Neural progenitor cell (in vitro differentiated cells): ENCODE data around the gene SKI. TPM values are rescaled to one million over a fixed set of nuclear protein-coding genes. Genes with fewer than 3 reads are reported as not detected.
A peak's percentile ranks its signal among the peaks of the same experiment; 100 is the strongest.

Source experiments
- DNase-seq: peaks from one replicate; pipeline ENCODE4 v3.0.0-alpha.2; 2016; ENCODE audit warnings: low spot score
- H2AFZ ChIP-seq: fragments of 200-600 bp; sonication (generic); replicated peaks from 2 replicates; pipeline ENCODE4 v1.6.1; 2016; ENCODE audit warnings: antibody characterized with exemption
- H3F3A ChIP-seq: fragments of 200-600 bp; sonication (generic); 2 replicates; pipeline ENCODE4 v1.6.1; 2016; ENCODE audit warnings: antibody characterized with exemption, low read depth
- H3K27ac ChIP-seq: fragments of 200-600 bp; sonication (generic); 2 replicates; pipeline ENCODE4 v1.5.1; 2016; ENCODE audit warnings: mild to moderate bottlenecking
- H3K27me3 ChIP-seq: fragments of 200-600 bp; sonication (generic); 2 replicates; pipeline ENCODE4 v1.6.1; 2016; ENCODE audit warnings: mild to moderate bottlenecking, moderate library complexity
- H3K36me3 ChIP-seq: fragments of 200-600 bp; sonication (generic); 2 replicates; pipeline ENCODE4 v1.5.1; 2016
- H3K4me1 ChIP-seq: fragments of 200-600 bp; sonication (generic); 2 replicates; pipeline ENCODE4 v1.6.1; 2016; ENCODE audit warnings: mixed run types
- H3K4me2 ChIP-seq: fragments of 200-600 bp; sonication (generic); 2 replicates; pipeline ENCODE4 v1.6.1; 2016
- H3K4me3 ChIP-seq: fragments of 200-600 bp; sonication (generic); 2 replicates; pipeline ENCODE4 v1.5.1; 2016
- H3K79me2 ChIP-seq: fragments of 200-600 bp; sonication (generic); 2 replicates; pipeline ENCODE4 v1.6.1; 2016; ENCODE audit warnings: low read depth
- H3K9ac ChIP-seq: fragments of 200-600 bp; sonication (generic); 2 replicates; pipeline ENCODE4 v1.6.1; 2016
- H3K9me3 ChIP-seq: fragments of 200-600 bp; sonication (generic); 2 replicates; pipeline ENCODE4 v1.5.1; 2016; ENCODE audit warnings: low read depth
- H4K20me1 ChIP-seq: fragments of 200-600 bp; sonication (generic); 2 replicates; pipeline ENCODE4 v1.6.1; 2016; ENCODE audit warnings: low read depth
- H3K27ac Mint-ChIP-seq: 3 replicates; pipeline ENCODE4 v1.8.0; 2021; ENCODE audit warnings: mixed read lengths
- H3K27me3 Mint-ChIP-seq: 2 replicates; pipeline ENCODE4 v1.8.0; 2022; ENCODE audit warnings: low read depth, mild to moderate bottlenecking, inconsistent platforms, moderate library complexity, mixed read lengths; ENCODE audit not compliant: insufficient read depth
- H3K36me3 Mint-ChIP-seq: 3 replicates; pipeline ENCODE4 v1.8.0; 2021; ENCODE audit warnings: mixed read lengths
- H3K4me1 Mint-ChIP-seq: 3 replicates; pipeline ENCODE4 v1.8.0; 2021; ENCODE audit warnings: mixed read lengths
- H3K4me3 Mint-ChIP-seq: 3 replicates; pipeline ENCODE4 v1.8.0; 2021; ENCODE audit warnings: mild to moderate bottlenecking, moderate library complexity, mixed read lengths
- H3K9me3 Mint-ChIP-seq: 3 replicates; pipeline ENCODE4 v1.8.0; 2020; ENCODE audit warnings: mixed read lengths
- EZH2 ChIP-seq: fragments of 200-600 bp; sonication (generic); IDR thresholded peaks from 2 replicates; pipeline ENCODE4 v1.6.1; 2017; ENCODE audit warnings: antibody characterized with exemption, mild to moderate bottlenecking, moderate library complexity
- EZH2phosphoT487 ChIP-seq: fragments of 200-600 bp; sonication (generic); IDR thresholded peaks from 2 replicates; pipeline ENCODE4 v1.6.1; 2017; ENCODE audit warnings: antibody characterized with exemption
- total RNA-seq: library from RNA; depleted of rRNA; stranded (reverse); fragments of >200 nt; gene quantifications from 2 replicates; pipeline ENCODE4 v1.2.3, GENCODE V29; 2015; ENCODE audit warnings: low replicate concordance
- TF ChIP-seq, protein P1 (sequence below): fragments of 200-600 bp; sonication (generic); IDR thresholded peaks from 2 replicates; pipeline ENCODE4 v1.5.1; 2017; ENCODE audit warnings: antibody characterized with exemption, mild to moderate bottlenecking

Gene SKI
- 7.4 and 15.7 TPM in 2 replicates for total RNA-seq

DNA sequence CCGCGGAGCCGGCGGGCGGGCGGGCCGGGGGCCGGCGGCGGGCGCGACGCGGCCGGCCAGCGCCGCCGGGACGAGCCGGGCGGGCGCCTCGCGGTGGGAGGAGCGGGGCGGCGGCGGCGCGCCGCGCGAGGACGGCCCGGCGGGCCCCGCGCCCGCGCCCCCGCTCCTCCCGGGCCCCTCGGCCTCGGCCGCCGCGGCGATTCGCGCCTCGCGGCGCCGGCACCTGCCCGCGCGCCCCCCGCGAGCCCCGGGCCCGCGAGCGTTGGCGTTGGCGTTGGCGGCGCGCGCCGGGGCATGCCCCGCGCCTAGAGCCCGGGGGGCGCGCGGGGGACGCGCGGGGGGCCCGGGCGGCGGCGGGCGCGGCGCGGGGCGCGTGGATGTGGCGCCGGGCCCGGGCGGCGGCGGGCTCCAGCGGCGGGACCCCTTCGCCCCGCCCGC lies at the start of gene SKI:
SKI (plus strand) TSS at position 163 of the 438 bp plus-strand sequence. CDS start 448 bp downstream, outside the sequence.
- H2AFZ ChIP-seq, result peak within 1 kb of the TSS; percentile 98

DNA sequence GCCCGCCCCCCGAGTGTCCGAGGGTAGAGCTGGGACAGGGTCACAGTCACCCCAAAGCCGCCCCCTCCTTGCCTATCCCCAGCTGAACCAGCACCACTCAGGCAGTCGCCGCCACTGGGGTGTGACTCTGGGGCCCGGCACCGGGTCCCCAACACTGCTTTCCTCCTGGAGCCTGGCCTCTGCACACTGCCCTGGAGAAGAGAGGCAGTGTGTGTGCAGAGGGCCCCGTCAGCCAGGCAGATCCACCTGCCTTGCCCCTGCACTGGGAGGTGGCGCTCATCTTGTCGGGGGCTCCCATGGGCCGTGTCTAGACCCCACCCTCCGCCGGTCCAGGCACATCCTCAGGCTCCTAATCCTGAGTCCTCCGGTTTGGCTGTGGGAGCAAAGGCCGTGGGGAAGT lies 49.2 kb upstream of the SKI start:
- DNase-seq, result no peak
- Histone ChIP-seq H3K9ac (no peak overlapping the region), H3K27me3 (no peaks in the 10 kb centered on the region), H2AFZ (no peak overlapping the region), H3K36me3 (no peaks in the 10 kb centered on the region), H4K20me1 (no peaks in the 10 kb centered on the region), H3K27ac (no peak overlapping the region), H3K79me2 (no peaks in the 10 kb centered on the region), H3K4me2 (no peak overlapping the region), H3F3A (no peaks in the 10 kb centered on the region), H3K9me3 (no peaks in the 10 kb centered on the region), H3K4me3 (no peak overlapping the region), H3K4me1 (no peaks in the 10 kb centered on the region)
- no peaks in the 10 kb centered on the region for H3K9me3 Mint-ChIP-seq
- TF ChIP-seq EZH2 (no peak), EZH2phosphoT487 (no peak)
- TF ChIP-seq, protein P1, sequence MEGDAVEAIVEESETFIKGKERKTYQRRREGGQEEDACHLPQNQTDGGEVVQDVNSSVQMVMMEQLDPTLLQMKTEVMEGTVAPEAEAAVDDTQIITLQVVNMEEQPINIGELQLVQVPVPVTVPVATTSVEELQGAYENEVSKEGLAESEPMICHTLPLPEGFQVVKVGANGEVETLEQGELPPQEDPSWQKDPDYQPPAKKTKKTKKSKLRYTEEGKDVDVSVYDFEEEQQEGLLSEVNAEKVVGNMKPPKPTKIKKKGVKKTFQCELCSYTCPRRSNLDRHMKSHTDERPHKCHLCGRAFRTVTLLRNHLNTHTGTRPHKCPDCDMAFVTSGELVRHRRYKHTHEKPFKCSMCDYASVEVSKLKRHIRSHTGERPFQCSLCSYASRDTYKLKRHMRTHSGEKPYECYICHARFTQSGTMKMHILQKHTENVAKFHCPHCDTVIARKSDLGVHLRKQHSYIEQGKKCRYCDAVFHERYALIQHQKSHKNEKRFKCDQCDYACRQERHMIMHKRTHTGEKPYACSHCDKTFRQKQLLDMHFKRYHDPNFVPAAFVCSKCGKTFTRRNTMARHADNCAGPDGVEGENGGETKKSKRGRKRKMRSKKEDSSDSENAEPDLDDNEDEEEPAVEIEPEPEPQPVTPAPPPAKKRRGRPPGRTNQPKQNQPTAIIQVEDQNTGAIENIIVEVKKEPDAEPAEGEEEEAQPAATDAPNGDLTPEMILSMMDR, result no peak
- peaks cover 10% of the 10 kb centered on the region for H3K4me1 Mint-ChIP-seq
- H3K36me3 Mint-ChIP-seq, result peaks cover 3% of the 10 kb centered on the region
- H3K27ac Mint-ChIP-seq, result no peak overlapping the region
- no peak overlapping the region for H3K4me3 Mint-ChIP-seq
- H3K27me3 Mint-ChIP-seq, result peaks cover 14% of the 10 kb centered on the region

More for the DNA sequence above, at the start of gene SKI:
- peaks cover 2% of the 10 kb centered on the region for H3K9me3 Mint-ChIP-seq
- peaks cover 4% of the 10 kb centered on the region for H3K36me3 Mint-ChIP-seq
- Histone ChIP-seq H3K9me3 (no peaks in the 10 kb centered on the region), H3K36me3 (no peaks in the 10 kb centered on the region), H3F3A (peaks cover 17% of the 10 kb centered on the region), H4K20me1 (peaks cover 46% of the 10 kb centered on the region), H3K27ac (no peak within 1 kb of the TSS), H3K9ac (peak within 1 kb of the TSS; percentile 76), H3K27me3 (peaks cover 13% of the 10 kb centered on the region), H3K4me1 (peaks cover 35% of the 10 kb centered on the region), H3K4me2 (peak within 1 kb of the TSS; percentile 99), H3K4me3 (peak within 1 kb of the TSS; percentile 98), H3K79me2 (peaks cover 46% of the 10 kb centered on the region)
- TF ChIP-seq, protein P1, result no peak
- no peak for TF ChIP-seq EZH2phosphoT487
- no peak for TF ChIP-seq EZH2
- no peak for DNase-seq
- H3K4me1 Mint-ChIP-seq, result peaks cover 29% of the 10 kb centered on the region
- peak within 1 kb of the TSS; percentile 98 for H3K4me3 Mint-ChIP-seq
- H3K27me3 Mint-ChIP-seq, result peaks cover 2% of the 10 kb centered on the region
- peak within 1 kb of the TSS; percentile 98 for H3K27ac Mint-ChIP-seq

DNA sequence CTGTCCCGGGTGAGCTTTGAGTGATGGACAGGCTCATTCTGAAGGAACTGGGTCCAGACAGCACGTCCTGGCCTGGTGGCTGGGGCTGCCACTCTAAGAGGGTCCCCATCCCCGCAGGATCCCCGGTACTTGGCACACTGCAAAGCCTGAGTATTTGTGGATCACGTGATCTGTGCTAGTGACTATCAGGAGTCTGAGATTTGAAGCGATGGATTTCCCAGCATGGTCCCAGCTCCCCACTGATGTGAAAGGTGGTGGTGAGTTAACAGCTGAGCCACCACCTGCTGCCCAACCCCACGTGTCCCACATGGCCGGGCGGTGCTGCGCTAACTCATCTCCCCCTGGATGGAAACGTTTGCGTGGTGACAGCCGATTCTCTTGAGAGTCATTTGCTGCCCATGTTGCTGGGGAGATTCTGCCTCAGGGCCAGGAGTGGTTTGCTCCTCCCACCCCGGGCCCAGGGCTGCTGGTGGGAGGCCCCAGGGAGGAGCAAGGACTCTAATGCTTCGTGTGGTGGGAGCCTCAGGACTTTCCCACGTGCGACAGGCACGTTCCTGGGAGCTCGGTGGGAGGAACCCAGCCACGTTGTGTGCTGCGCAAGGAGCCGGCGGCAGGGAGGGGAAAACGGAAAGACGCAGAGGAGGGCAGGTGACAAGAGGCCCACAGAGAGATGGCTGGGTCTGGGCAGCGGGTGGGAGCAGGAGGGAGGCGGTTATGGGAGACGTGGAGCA lies 48.7 kb upstream of the SKI start:
- no peaks in the 10 kb centered on the region for H3K27me3 ChIP-seq
- no peak overlapping the region for H3K9ac ChIP-seq
- H3K27ac ChIP-seq, result no peak overlapping the region
- no peak overlapping the region for H3K4me3 ChIP-seq
- H2AFZ ChIP-seq, result no peak overlapping the region
- Mint-ChIP-seq H3K27me3 (peaks cover 14% of the 10 kb centered on the region), H3K9me3 (no peaks in the 10 kb centered on the region), H3K36me3 (peaks cover 6% of the 10 kb centered on the region), H3K4me1 (peaks cover 10% of the 10 kb centered on the region), H3K27ac (peak overlapping the region; percentile 91), H3K4me3 (no peak overlapping the region)
- no peaks in the 10 kb centered on the region for H3F3A ChIP-seq
- no peaks in the 10 kb centered on the region for H4K20me1 ChIP-seq
- no peaks in the 10 kb centered on the region for H3K9me3 ChIP-seq
- TF ChIP-seq EZH2phosphoT487 (no peak), EZH2 (no peak)
- TF ChIP-seq, protein P1, result no peak
- no peak for DNase-seq
- H3K4me1 ChIP-seq, result no peaks in the 10 kb centered on the region
- no peaks in the 10 kb centered on the region for H3K79me2 ChIP-seq
- H3K36me3 ChIP-seq, result no peaks in the 10 kb centered on the region
- no peak overlapping the region for H3K4me2 ChIP-seq
